GM23338 (cell line): ENCODE results near the gene ETHE1. TPM values are rescaled to one million over a fixed set of nuclear protein-coding genes. Genes with fewer than 3 reads are reported as not detected.
A peak's percentile ranks its signal among the peaks of the same experiment; 100 is the strongest.

Source experiments
- ATAC-seq: fragments of 200-7000 bp; cut with Tn5 transposase; 3 replicates; pipeline ENCODE4 v1.9.1; 2020
- DNase-seq: peaks from one replicate; pipeline ENCODE4 v3.0.0-alpha.2; 2015; ENCODE audit warnings: low spot score
- H2AFZ ChIP-seq: fragments of 200-600 bp; sonication (generic); 2 replicates; pipeline ENCODE4 v1.8.0; 2016; ENCODE audit warnings: antibody characterized with exemption, mild to moderate bottlenecking, moderate library complexity
- H3F3A ChIP-seq: fragments of 200-600 bp; sonication (generic); replicated peaks from 2 replicates; pipeline ENCODE4 v1.8.0; 2017; ENCODE audit warnings: antibody characterized with exemption, mixed run types, low read depth
- H3K27ac ChIP-seq: fragments of 200-600 bp; sonication (generic); 2 replicates; pipeline ENCODE4 v1.6.1; 2016; ENCODE audit warnings: low read depth
- H3K27me3 ChIP-seq: fragments of 200-600 bp; sonication (generic); 2 replicates; pipeline ENCODE4 v1.8.0; 2016; ENCODE audit warnings: mild to moderate bottlenecking, mixed run types, moderate library complexity; ENCODE audit not compliant: insufficient read depth
- H3K36me3 ChIP-seq: fragments of 200-600 bp; sonication (generic); 2 replicates; pipeline ENCODE4 v1.8.0; 2016; ENCODE audit warnings: mild to moderate bottlenecking; ENCODE audit not compliant: insufficient read depth
- H3K4me1 ChIP-seq: fragments of 200-600 bp; sonication (generic); 2 replicates; pipeline ENCODE4 v1.8.0; 2016; ENCODE audit warnings: mild to moderate bottlenecking, moderate library complexity; ENCODE audit not compliant: insufficient read depth
- H3K4me2 ChIP-seq: fragments of 200-600 bp; sonication (generic); 2 replicates; pipeline ENCODE4 v1.7.1; 2017; ENCODE audit warnings: mixed run types
- H3K4me3 ChIP-seq: fragments of 200-600 bp; sonication (generic); 2 replicates; pipeline ENCODE4 v1.6.1; 2016; ENCODE audit warnings: mixed run types
- H3K79me2 ChIP-seq: fragments of 200-600 bp; sonication (generic); replicated peaks from 2 replicates; pipeline ENCODE4 v1.8.0; 2017; ENCODE audit warnings: mild to moderate bottlenecking; ENCODE audit not compliant: insufficient read depth
- H3K9me2 ChIP-seq: fragments of 200-600 bp; sonication (generic); 2 replicates; pipeline ENCODE4 v1.8.0; 2017; ENCODE audit not compliant: insufficient read depth
- H4K20me1 ChIP-seq: fragments of 200-600 bp; sonication (generic); replicated peaks from 2 replicates; pipeline ENCODE4 v1.8.0; 2017; ENCODE audit warnings: mild to moderate bottlenecking; ENCODE audit not compliant: insufficient read depth
- H3K27ac Mint-ChIP-seq: 2 replicates; pipeline ENCODE4 v1.8.0; 2020; ENCODE audit warnings: inconsistent platforms, mild to moderate bottlenecking, moderate library complexity, mixed read lengths
- H3K27me3 Mint-ChIP-seq: 3 replicates; pipeline ENCODE4 v1.8.0; 2022; ENCODE audit warnings: low read depth, mild to moderate bottlenecking, moderate library complexity, mixed read lengths, inconsistent platforms; ENCODE audit not compliant: insufficient read depth, poor library complexity
- H3K36me3 Mint-ChIP-seq: 3 replicates; pipeline ENCODE4 v1.8.0; 2021; ENCODE audit warnings: low read depth, mild to moderate bottlenecking, inconsistent platforms, moderate library complexity, mixed read lengths
- H3K4me1 Mint-ChIP-seq: 3 replicates; pipeline ENCODE4 v1.8.0; 2020; ENCODE audit warnings: mild to moderate bottlenecking, inconsistent platforms, mixed read lengths
- H3K4me3 Mint-ChIP-seq: 3 replicates; pipeline ENCODE4 v1.8.0; 2021; ENCODE audit warnings: moderate library complexity, mild to moderate bottlenecking, inconsistent platforms, mixed read lengths
- H3K9me3 Mint-ChIP-seq: 3 replicates; pipeline ENCODE4 v1.8.0; 2020; ENCODE audit warnings: moderate library complexity, mild to moderate bottlenecking, inconsistent platforms, mixed read lengths
- EZH2phosphoT487 ChIP-seq: fragments of 200-600 bp; sonication (generic); IDR thresholded peaks from one replicate; pipeline ENCODE4 v1.8.1; 2018; ENCODE audit warnings: antibody characterized with exemption; ENCODE audit not compliant: unreplicated experiment
- JUNB ChIP-seq: IDR thresholded peaks from one replicate; pipeline ENCODE4 v1.6.1; 2016; ENCODE audit warnings: antibody characterized with exemption; ENCODE audit not compliant: unreplicated experiment
- POLR2AphosphoS5 ChIP-seq: IDR thresholded peaks from 2 replicates; pipeline ENCODE4 v1.6.1; 2016; ENCODE audit warnings: antibody characterized with exemption, low read depth
- STAT1 ChIP-seq: IDR thresholded peaks from one replicate; pipeline ENCODE4 v1.6.1; 2016; ENCODE audit warnings: antibody characterized with exemption; ENCODE audit not compliant: unreplicated experiment
- ZNF114 ChIP-seq: fragments of 250-450 bp; sonication (Bioruptor Pico); IDR thresholded peaks from 2 replicates; pipeline ENCODE4 v1.5.0; 2020; ENCODE audit warnings: mild to moderate bottlenecking, moderate library complexity
- polyA plus RNA-seq: library from polyadenylated mRNA; unstranded; fragments of >200 nt; fragmentation: Nextera tagmentation; extraction: Ambion mirVana; gene quantifications from 2 replicates; pipeline ENCODE4 v1.2.1, GENCODE V29; 2016
- total RNA-seq: library from RNA; depleted of rRNA; stranded (reverse); fragments of >200 nt; shearing (Covaris generic); gene quantifications from 2 replicates; pipeline ENCODE4 v1.2.3, GENCODE V29; 2014
- TF ChIP-seq, protein P1 (sequence below): fragments of 250-450 bp; sonication (Bioruptor Pico); IDR thresholded peaks from 2 replicates; pipeline ENCODE4 v1.5.0; 2020; ENCODE audit warnings: mild to moderate bottlenecking, moderate library complexity
- TF ChIP-seq, protein P2 (sequence below): IDR thresholded peaks from one replicate; pipeline ENCODE4 v1.6.1; 2018; ENCODE audit warnings: antibody characterized with exemption; ENCODE audit not compliant: unreplicated experiment

The ETHE1 gene
- total and polyA plus RNA-seq, 2 experiments from 2014 or later, result 11.1 to 25.5 TPM

DNA sequence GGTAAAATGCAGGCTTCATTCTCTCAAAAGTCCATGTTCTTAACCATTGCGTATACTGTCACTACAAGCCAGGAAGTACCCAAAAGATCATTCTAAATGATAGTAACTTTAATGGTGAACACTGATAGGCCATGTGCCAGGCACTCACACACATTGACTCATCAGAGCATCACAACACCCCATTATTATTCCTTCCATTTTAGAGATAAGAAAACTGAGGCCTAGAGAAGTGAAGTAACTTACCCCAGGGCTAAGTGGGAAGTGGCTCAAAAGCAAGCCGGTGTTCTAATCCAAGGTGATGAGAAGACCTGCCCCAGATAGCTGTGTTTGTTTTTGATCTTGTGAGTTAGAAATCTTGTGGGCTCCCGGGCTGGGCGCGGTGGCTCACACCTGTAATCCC lies 21.1 kb downstream of the ETHE1 start:
- no peak overlapping the region for H3K27ac Mint-ChIP-seq
- H3K4me3 Mint-ChIP-seq, result 0 out of 3 replicates have a peak overlapping the region, but pooled peaks have one; percentile 26
- Histone ChIP-seq H3K4me2 (no peak overlapping the region), H3F3A (0 out of 2 replicates have a peak, but pooled peaks cover 5% of the 10 kb centered on the region), H3K9me2 (no peaks in the 10 kb centered on the region), H2AFZ (no peak overlapping the region), H4K20me1 (no peaks in the 10 kb centered on the region), H3K27me3 (peaks cover 22% of the 10 kb centered on the region), H3K36me3 (no peaks in the 10 kb centered on the region), H3K27ac (no peak overlapping the region), H3K79me2 (no peaks in the 10 kb centered on the region), H3K4me1 (peaks cover 12% of the 10 kb centered on the region; the same call in 1 of the 2 replicates), H3K4me3 (no peak overlapping the region)
- peaks cover 33% of the 10 kb centered on the region for H3K27me3 Mint-ChIP-seq
- ATAC-seq (no peak), DNase-seq (no peak)
- peaks cover 4% of the 10 kb centered on the region; the same call in 1 of the 3 replicates for H3K9me3 Mint-ChIP-seq
- H3K4me1 Mint-ChIP-seq, result peaks cover 20% of the 10 kb centered on the region
- peaks cover 12% of the 10 kb centered on the region for H3K36me3 Mint-ChIP-seq
- TF ChIP-seq ZNF114 (CRISPR knock-in tag), result no peak
- TF ChIP-seq EZH2phosphoT487, result no peak
- TF ChIP-seq, protein P1, sequence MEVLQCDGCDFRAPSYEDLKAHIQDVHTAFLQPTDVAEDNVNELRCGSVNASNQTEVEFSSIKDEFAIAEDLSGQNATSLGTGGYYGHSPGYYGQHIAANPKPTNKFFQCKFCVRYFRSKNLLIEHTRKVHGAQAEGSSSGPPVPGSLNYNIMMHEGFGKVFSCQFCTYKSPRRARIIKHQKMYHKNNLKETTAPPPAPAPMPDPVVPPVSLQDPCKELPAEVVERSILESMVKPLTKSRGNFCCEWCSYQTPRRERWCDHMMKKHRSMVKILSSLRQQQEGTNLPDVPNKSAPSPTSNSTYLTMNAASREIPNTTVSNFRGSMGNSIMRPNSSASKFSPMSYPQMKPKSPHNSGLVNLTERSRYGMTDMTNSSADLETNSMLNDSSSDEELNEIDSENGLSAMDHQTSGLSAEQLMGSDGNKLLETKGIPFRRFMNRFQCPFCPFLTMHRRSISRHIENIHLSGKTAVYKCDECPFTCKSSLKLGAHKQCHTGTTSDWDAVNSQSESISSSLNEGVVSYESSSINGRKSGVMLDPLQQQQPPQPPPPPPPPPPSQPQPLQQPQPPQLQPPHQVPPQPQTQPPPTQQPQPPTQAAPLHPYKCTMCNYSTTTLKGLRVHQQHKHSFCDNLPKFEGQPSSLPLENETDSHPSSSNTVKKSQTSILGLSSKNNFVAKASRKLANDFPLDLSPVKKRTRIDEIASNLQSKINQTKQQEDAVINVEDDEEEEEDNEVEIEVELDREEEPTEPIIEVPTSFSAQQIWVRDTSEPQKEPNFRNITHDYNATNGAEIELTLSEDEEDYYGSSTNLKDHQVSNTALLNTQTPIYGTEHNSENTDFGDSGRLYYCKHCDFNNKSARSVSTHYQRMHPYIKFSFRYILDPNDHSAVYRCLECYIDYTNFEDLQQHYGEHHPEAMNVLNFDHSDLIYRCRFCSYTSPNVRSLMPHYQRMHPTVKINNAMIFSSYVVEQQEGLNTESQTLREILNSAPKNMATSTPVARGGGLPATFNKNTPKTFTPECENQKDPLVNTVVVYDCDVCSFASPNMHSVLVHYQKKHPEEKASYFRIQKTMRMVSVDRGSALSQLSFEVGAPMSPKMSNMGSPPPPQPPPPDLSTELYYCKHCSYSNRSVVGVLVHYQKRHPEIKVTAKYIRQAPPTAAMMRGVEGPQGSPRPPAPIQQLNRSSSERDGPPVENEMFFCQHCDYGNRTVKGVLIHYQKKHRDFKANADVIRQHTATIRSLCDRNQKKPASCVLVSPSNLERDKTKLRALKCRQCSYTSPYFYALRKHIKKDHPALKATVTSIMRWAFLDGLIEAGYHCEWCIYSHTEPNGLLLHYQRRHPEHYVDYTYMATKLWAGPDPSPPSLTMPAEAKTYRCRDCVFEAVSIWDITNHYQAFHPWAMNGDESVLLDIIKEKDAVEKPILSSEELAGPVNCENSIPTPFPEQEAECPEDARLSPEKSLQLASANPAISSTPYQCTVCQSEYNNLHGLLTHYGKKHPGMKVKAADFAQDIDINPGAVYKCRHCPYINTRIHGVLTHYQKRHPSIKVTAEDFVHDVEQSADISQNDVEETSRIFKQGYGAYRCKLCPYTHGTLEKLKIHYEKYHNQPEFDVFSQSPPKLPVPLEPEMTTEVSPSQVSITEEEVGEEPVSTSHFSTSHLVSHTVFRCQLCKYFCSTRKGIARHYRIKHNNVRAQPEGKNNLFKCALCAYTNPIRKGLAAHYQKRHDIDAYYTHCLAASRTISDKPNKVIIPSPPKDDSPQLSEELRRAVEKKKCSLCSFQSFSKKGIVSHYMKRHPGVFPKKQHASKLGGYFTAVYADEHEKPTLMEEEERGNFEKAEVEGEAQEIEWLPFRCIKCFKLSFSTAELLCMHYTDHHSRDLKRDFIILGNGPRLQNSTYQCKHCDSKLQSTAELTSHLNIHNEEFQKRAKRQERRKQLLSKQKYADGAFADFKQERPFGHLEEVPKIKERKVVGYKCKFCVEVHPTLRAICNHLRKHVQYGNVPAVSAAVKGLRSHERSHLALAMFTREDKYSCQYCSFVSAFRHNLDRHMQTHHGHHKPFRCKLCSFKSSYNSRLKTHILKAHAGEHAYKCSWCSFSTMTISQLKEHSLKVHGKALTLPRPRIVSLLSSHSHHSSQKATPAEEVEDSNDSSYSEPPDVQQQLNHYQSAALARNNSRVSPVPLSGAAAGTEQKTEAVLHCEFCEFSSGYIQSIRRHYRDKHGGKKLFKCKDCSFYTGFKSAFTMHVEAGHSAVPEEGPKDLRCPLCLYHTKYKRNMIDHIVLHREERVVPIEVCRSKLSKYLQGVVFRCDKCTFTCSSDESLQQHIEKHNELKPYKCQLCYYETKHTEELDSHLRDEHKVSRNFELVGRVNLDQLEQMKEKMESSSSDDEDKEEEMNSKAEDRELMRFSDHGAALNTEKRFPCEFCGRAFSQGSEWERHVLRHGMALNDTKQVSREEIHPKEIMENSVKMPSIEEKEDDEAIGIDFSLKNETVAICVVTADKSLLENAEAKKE, result no peak
- TF ChIP-seq JUNB, result no peak
- no peak for TF ChIP-seq STAT1
- TF ChIP-seq POLR2AphosphoS5, result no peak

DNA sequence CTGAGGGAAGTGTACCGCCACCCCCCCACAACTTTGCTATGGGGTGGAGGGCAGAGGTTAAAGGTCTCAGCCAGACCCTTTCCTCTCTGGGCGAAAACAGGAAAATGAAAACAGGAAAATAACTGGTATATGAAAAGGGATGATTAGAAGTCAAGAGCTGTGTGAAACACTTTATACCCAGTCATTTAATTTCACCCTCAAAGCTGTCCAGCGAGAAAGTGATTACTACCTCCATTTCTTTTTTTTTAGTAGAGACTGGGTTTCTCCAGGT lies 21.9 kb downstream of the ETHE1 start:
- Mint-ChIP-seq H3K27ac (no peak overlapping the region), H3K27me3 (peaks cover 33% of the 10 kb centered on the region), H3K4me3 (peak overlapping the region; percentile 95), H3K4me1 (peaks cover 22% of the 10 kb centered on the region), H3K9me3 (peaks cover 4% of the 10 kb centered on the region; the same call in 1 of the 3 replicates), H3K36me3 (peaks cover 8% of the 10 kb centered on the region)
- no peak for DNase-seq
- H3K9me2 ChIP-seq, result no peaks in the 10 kb centered on the region
- peaks cover 23% of the 10 kb centered on the region for H3K27me3 ChIP-seq
- ATAC-seq, result no peak
- no peaks in the 10 kb centered on the region for H3K79me2 ChIP-seq
- peak overlapping the region; percentile 97 for H3K4me3 ChIP-seq
- H3K27ac ChIP-seq, result no peak overlapping the region
- 0 out of 2 replicates have a peak, but pooled peaks cover 5% of the 10 kb centered on the region for H3F3A ChIP-seq
- peak overlapping the region; percentile 99 for H3K4me2 ChIP-seq
- no peaks in the 10 kb centered on the region for H4K20me1 ChIP-seq
- peaks cover 12% of the 10 kb centered on the region; the same call in 1 of the 2 replicates for H3K4me1 ChIP-seq
- no peaks in the 10 kb centered on the region for H3K36me3 ChIP-seq
- H2AFZ ChIP-seq, result peak overlapping the region; percentile 100
- TF ChIP-seq JUNB (no peak), ZNF114 (CRISPR knock-in tag) (no peak)
- TF ChIP-seq, protein P2, sequence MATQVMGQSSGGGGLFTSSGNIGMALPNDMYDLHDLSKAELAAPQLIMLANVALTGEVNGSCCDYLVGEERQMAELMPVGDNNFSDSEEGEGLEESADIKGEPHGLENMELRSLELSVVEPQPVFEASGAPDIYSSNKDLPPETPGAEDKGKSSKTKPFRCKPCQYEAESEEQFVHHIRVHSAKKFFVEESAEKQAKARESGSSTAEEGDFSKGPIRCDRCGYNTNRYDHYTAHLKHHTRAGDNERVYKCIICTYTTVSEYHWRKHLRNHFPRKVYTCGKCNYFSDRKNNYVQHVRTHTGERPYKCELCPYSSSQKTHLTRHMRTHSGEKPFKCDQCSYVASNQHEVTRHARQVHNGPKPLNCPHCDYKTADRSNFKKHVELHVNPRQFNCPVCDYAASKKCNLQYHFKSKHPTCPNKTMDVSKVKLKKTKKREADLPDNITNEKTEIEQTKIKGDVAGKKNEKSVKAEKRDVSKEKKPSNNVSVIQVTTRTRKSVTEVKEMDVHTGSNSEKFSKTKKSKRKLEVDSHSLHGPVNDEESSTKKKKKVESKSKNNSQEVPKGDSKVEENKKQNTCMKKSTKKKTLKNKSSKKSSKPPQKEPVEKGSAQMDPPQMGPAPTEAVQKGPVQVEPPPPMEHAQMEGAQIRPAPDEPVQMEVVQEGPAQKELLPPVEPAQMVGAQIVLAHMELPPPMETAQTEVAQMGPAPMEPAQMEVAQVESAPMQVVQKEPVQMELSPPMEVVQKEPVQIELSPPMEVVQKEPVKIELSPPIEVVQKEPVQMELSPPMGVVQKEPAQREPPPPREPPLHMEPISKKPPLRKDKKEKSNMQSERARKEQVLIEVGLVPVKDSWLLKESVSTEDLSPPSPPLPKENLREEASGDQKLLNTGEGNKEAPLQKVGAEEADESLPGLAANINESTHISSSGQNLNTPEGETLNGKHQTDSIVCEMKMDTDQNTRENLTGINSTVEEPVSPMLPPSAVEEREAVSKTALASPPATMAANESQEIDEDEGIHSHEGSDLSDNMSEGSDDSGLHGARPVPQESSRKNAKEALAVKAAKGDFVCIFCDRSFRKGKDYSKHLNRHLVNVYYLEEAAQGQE, result no peak
